Mesenchymal stem cell (in vitro differentiated cells and primary cell): ENCODE results near the gene WDR49.

Experiments
- DNase-seq: peaks from one replicate; pipeline ENCODE4 v3.0.0-alpha.2; 2013
- H2AFZ ChIP-seq: one replicate; pipeline ENCODE4 v1.6.1; 2013; ENCODE audit warnings: low read depth, mild to moderate bottlenecking, control low read depth, inconsistent platforms, low read length, moderate library complexity
- H2AK5ac ChIP-seq: 2 replicates; pipeline ENCODE4 v1.6.1; 2013; ENCODE audit warnings: low read length, moderate library complexity, mild to moderate bottlenecking, inconsistent platforms; ENCODE audit not compliant: severe bottlenecking
- H2BK120ac ChIP-seq: one replicate; pipeline ENCODE4 v1.6.1; 2013; ENCODE audit warnings: low read depth, mild to moderate bottlenecking, inconsistent platforms, low read length, moderate library complexity
- H2BK12ac ChIP-seq, 2 experiments: one replicate each; pipeline ENCODE4 v1.6.1; 2013; ENCODE audit warnings: inconsistent platforms in 2 of 2, low read length in 2 of 2, mild to moderate bottlenecking in 2 of 2, moderate library complexity in 2 of 2, control low read depth in 1 of 2
- H2BK15ac ChIP-seq: one replicate; pipeline ENCODE4 v1.6.1; 2013; ENCODE audit warnings: mild to moderate bottlenecking, low read depth, inconsistent platforms; ENCODE audit not compliant: poor library complexity, severe bottlenecking
- H2BK5ac ChIP-seq: 2 replicates; pipeline ENCODE4 v1.6.1; 2013; ENCODE audit warnings: low read depth, mild to moderate bottlenecking, low read length, control low read depth, inconsistent platforms; ENCODE audit not compliant: poor library complexity, severe bottlenecking
- H3K14ac ChIP-seq, 2 experiments: one replicate each; pipeline ENCODE4 v1.6.1; 2013; ENCODE audit warnings: inconsistent platforms in 2 of 2, low read length in 2 of 2, control low read depth in 1 of 2, mild to moderate bottlenecking in 1 of 2, moderate library complexity in 1 of 2
- H3K18ac ChIP-seq, 2 experiments: one replicate each; pipeline ENCODE4 v1.6.1; 2013; ENCODE audit warnings: inconsistent platforms in 2 of 2, low read length in 2 of 2, control low read depth in 1 of 2, low read depth in 1 of 2, mild to moderate bottlenecking in 1 of 2
- H3K23ac ChIP-seq, 2 experiments: one replicate each; pipeline ENCODE4 v1.6.1; 2013; ENCODE audit warnings: inconsistent platforms in 2 of 2, low read length in 2 of 2, mild to moderate bottlenecking in 2 of 2, moderate library complexity in 2 of 2, control low read depth in 1 of 2
- H3K27ac ChIP-seq: 2 replicates; pipeline ENCODE4 v1.5.1; 2013; ENCODE audit warnings: mild to moderate bottlenecking, moderate library complexity, low read length, control low read depth, inconsistent platforms; ENCODE audit not compliant: poor library complexity, severe bottlenecking
- H3K27me3 ChIP-seq, 2 experiments: 2 replicates each; pipeline versions ENCODE4 v1.6.1 to v1.7.0; 2013; ENCODE audit warnings: low read length in 2 of 2, mild to moderate bottlenecking in 2 of 2, moderate library complexity in 2 of 2, control low read depth in 1 of 2, inconsistent platforms in 1 of 2; ENCODE audit not compliant: control insufficient read depth in 1 of 2, insufficient read depth in 1 of 2
- H3K36me3 ChIP-seq, 2 experiments: 2 replicates each; pipeline versions ENCODE4 v1.6.1 to v1.7.0; 2013; ENCODE audit warnings: low read length in 2 of 2, control low read depth in 1 of 2, inconsistent platforms in 1 of 2, low read depth in 1 of 2, mild to moderate bottlenecking in 1 of 2; ENCODE audit not compliant: insufficient read depth in 2 of 2, control insufficient read depth in 1 of 2
- H3K4ac ChIP-seq, 2 experiments: one replicate each; pipeline ENCODE4 v1.6.1; 2013; ENCODE audit warnings: inconsistent platforms in 2 of 2, low read length in 2 of 2, mild to moderate bottlenecking in 2 of 2, moderate library complexity in 2 of 2, control low read depth in 1 of 2, low read depth in 1 of 2
- H3K4me1 ChIP-seq: 2 replicates; pipeline ENCODE4 v1.6.1; 2013; ENCODE audit warnings: low read depth, low read length, control low read depth; ENCODE audit not compliant: control insufficient read depth, insufficient read depth
- H3K4me2 ChIP-seq: 2 replicates; pipeline ENCODE4 v1.6.1; 2013; ENCODE audit warnings: low read length, mild to moderate bottlenecking, inconsistent platforms; ENCODE audit not compliant: poor library complexity, severe bottlenecking
- H3K4me3 ChIP-seq, 2 experiments: 2 replicates each; pipeline versions ENCODE4 v1.5.1 to v1.7.0; 2013; ENCODE audit warnings: low read length in 2 of 2, mild to moderate bottlenecking in 2 of 2, control low read depth in 1 of 2, low read depth in 1 of 2; ENCODE audit not compliant: insufficient read depth in 1 of 2
- H3K79me1 ChIP-seq: replicated peaks from 2 replicates; pipeline ENCODE4 v1.6.1; 2013; ENCODE audit warnings: mild to moderate bottlenecking, control low read depth, low read length, inconsistent platforms; ENCODE audit not compliant: poor library complexity, severe bottlenecking
- H3K9ac ChIP-seq: 2 replicates; pipeline ENCODE4 v1.7.0; 2013; ENCODE audit warnings: mild to moderate bottlenecking, low read length, moderate library complexity
- H3K9me3 ChIP-seq: 2 replicates; pipeline ENCODE4 v1.7.0; 2013; ENCODE audit warnings: mild to moderate bottlenecking, low read length; ENCODE audit not compliant: control insufficient read depth
- H4K8ac ChIP-seq: one replicate; pipeline ENCODE4 v1.6.1; 2013; ENCODE audit warnings: inconsistent platforms, mild to moderate bottlenecking, low read length, moderate library complexity
- H4K91ac ChIP-seq: one replicate; pipeline ENCODE4 v1.6.1; 2013; ENCODE audit warnings: mild to moderate bottlenecking, low read length, inconsistent platforms
- WGBS: methylation state at CpG from one replicate; pipeline ENCODE4 v1.1.7; 2013; ENCODE audit warnings: mixed read lengths; 5-methylcytosine and 5-hydroxymethylcytosine counted together

The WDR49 gene

GRCh38 chr3:167487556-167487955 lies 166.2 kb downstream of the WDR49 start:
- no peaks in the 10 kb centered on the region for H3K4me1 ChIP-seq
- H3K4me3 ChIP-seq, result no peak overlapping the region
- H4K91ac ChIP-seq, result no peak overlapping the region
- no peak overlapping the region for H3K14ac ChIP-seq
- H3K18ac ChIP-seq, result no peak overlapping the region
- no peak overlapping the region for H3K9ac ChIP-seq
- H3K9me3 ChIP-seq, result no peaks in the 10 kb centered on the region
- H3K27me3 ChIP-seq, result no peaks in the 10 kb centered on the region
- H2AFZ ChIP-seq, result no peak overlapping the region
- H3K4me2 ChIP-seq, result no peak overlapping the region
- H3K36me3 ChIP-seq, result no peaks in the 10 kb centered on the region
- H3K23ac ChIP-seq, result no peak overlapping the region
- no peak overlapping the region for H2AK5ac ChIP-seq
- H3K4ac ChIP-seq, result no peak overlapping the region
- H2BK120ac ChIP-seq, result no peak overlapping the region
- 52% methylated on average over 3 of the region's 3 CpGs for WGBS
- H3K27ac ChIP-seq, result no peak overlapping the region
- no peak overlapping the region for H2BK5ac ChIP-seq
- H3K79me1 ChIP-seq, result no peaks in the 10 kb centered on the region
- DNase-seq, result no peak
- no peak overlapping the region for H2BK12ac ChIP-seq
- no peak overlapping the region for H4K8ac ChIP-seq
- no peak overlapping the region for H2BK15ac ChIP-seq

GRCh38 chr3:167484551-167484950 lies 169.2 kb downstream of the WDR49 start:
- H3K79me1 ChIP-seq, result no peaks in the 10 kb centered on the region
- H3K9me3 ChIP-seq, result no peaks in the 10 kb centered on the region
- H2BK120ac ChIP-seq, result no peak overlapping the region
- H3K9ac ChIP-seq, result no peak overlapping the region
- no peaks in the 10 kb centered on the region for H3K27me3 ChIP-seq
- H3K18ac ChIP-seq, result no peak overlapping the region
- H2BK5ac ChIP-seq, result no peak overlapping the region
- no peak overlapping the region for H4K91ac ChIP-seq
- no peak for DNase-seq
- no peak overlapping the region for H2BK15ac ChIP-seq
- no peak overlapping the region for H3K23ac ChIP-seq
- H2AK5ac ChIP-seq, result no peak overlapping the region
- H4K8ac ChIP-seq, result no peak overlapping the region
- no peak overlapping the region for H3K4ac ChIP-seq
- H3K4me1 ChIP-seq, result no peaks in the 10 kb centered on the region
- no peak overlapping the region for H2AFZ ChIP-seq
- H3K36me3 ChIP-seq, result no peaks in the 10 kb centered on the region
- H3K4me3 ChIP-seq, result no peak overlapping the region
- no peak overlapping the region for H3K14ac ChIP-seq
- WGBS, result 71% methylated on average over 1 of the region's 2 CpGs
- H3K27ac ChIP-seq, result no peak overlapping the region
- H3K4me2 ChIP-seq, result no peak overlapping the region
- no peak overlapping the region for H2BK12ac ChIP-seq

GRCh38 chr3:167483708-167484475 lies 169.8 kb downstream of the WDR49 start:
- Histone ChIP-seq H3K36me3 (no peaks in the 10 kb centered on the region), H3K79me1 (no peaks in the 10 kb centered on the region)

GRCh38 chr3:167481164-167481563 lies 172.6 kb downstream of the WDR49 start:
- H3K9ac ChIP-seq, result no peak overlapping the region
- H3K18ac ChIP-seq, result no peak overlapping the region
- no peak overlapping the region for H4K91ac ChIP-seq
- no peak overlapping the region for H2BK5ac ChIP-seq
- H2BK12ac ChIP-seq, result no peak overlapping the region
- no peak overlapping the region for H2BK120ac ChIP-seq
- H3K4me2 ChIP-seq, result no peak overlapping the region
- no peak overlapping the region for H3K14ac ChIP-seq
- H3K79me1 ChIP-seq, result no peaks in the 10 kb centered on the region
- no peak overlapping the region for H3K4ac ChIP-seq
- no peaks in the 10 kb centered on the region for H3K4me1 ChIP-seq
- H4K8ac ChIP-seq, result no peak overlapping the region
- DNase-seq, result no peak
- H2AK5ac ChIP-seq, result no peak overlapping the region
- H3K27me3 ChIP-seq, result no peaks in the 10 kb centered on the region
- no peak overlapping the region for H3K4me3 ChIP-seq
- no peaks in the 10 kb centered on the region for H3K36me3 ChIP-seq
- H3K9me3 ChIP-seq, result no peaks in the 10 kb centered on the region
- no peak overlapping the region for H2BK15ac ChIP-seq
- H2AFZ ChIP-seq, result no peak overlapping the region
- no peak overlapping the region for H3K23ac ChIP-seq
- H3K27ac ChIP-seq, result no peak overlapping the region

More at GRCh38 chr3:167483708-167484475, 169.8 kb downstream of the WDR49 start:
- Histone ChIP-seq H3K23ac (no peak overlapping the region), H3K9me3 (no peaks in the 10 kb centered on the region), H3K14ac (no peak overlapping the region), H2BK15ac (no peak overlapping the region), H4K8ac (no peak overlapping the region), H3K4me3 (no peak overlapping the region), H3K27ac (no peak overlapping the region), H2BK120ac (no peak overlapping the region), H3K4ac (no peak overlapping the region), H3K4me1 (no peaks in the 10 kb centered on the region), H3K9ac (no peak overlapping the region), H2BK5ac (no peak overlapping the region), H3K18ac (no peak overlapping the region), H2AFZ (no peak overlapping the region), H4K91ac (no peak overlapping the region), H2BK12ac (no peak overlapping the region), H2AK5ac (no peak overlapping the region), H3K4me2 (no peak overlapping the region), H3K27me3 (no peaks in the 10 kb centered on the region)
- WGBS, result 76% methylated on average over 1 of the region's 2 CpGs
- DNase-seq, result no peak
